ENCODE data around the gene NSF. TPM values are rescaled to one million over a fixed set of nuclear protein-coding genes. Genes with fewer than 3 reads are reported as not detected.
"Not testable (repeated sequence)": the region's sequence is repeated elsewhere in the genome, so short reads cannot be mapped to it uniquely, and the experiment has no call there.

NSF gene
- total RNA-seq, 1 donor from 2014 or later: 21.4 TPM

GRCh38 chr17:46628753-46629436 lies 38.4 kb downstream of the NSF start:
- not testable (repeated sequence) for H3K9me3 ChIP-seq (ENCODE audit: control insufficient read depth in 3 of 3, low read length in 3 of 3); H3K4me3 ChIP-seq (ENCODE audit: low read length in 3 of 3); H3K4me1 ChIP-seq (ENCODE audit: control insufficient read depth in 3 of 3, insufficient read depth in 3 of 3, low read length in 3 of 3); H3K9ac ChIP-seq (ENCODE audit: low read depth in 1 of 3, low read length in 3 of 3); H3K27ac ChIP-seq (ENCODE audit: low read depth, low read length); H3K36me3 ChIP-seq (ENCODE audit: control insufficient read depth in 3 of 3, insufficient read depth in 3 of 3, low read length in 3 of 3); H3K27me3 ChIP-seq (ENCODE audit: control insufficient read depth in 3 of 3, insufficient read depth in 3 of 3, low read length in 3 of 3)

GRCh38 chr17:46632146-46632545 lies 41.7 kb downstream of the NSF start:
- not testable (repeated sequence) for H3K9me3 ChIP-seq (ENCODE audit: control insufficient read depth in 3 of 3, low read length in 3 of 3); H3K9ac ChIP-seq (ENCODE audit: low read depth in 1 of 3, low read length in 3 of 3); H3K27ac ChIP-seq (ENCODE audit: low read depth, low read length); H3K27me3 ChIP-seq (ENCODE audit: control insufficient read depth in 3 of 3, insufficient read depth in 3 of 3, low read length in 3 of 3); H3K4me3 ChIP-seq (ENCODE audit: low read length in 3 of 3); H3K36me3 ChIP-seq (ENCODE audit: control insufficient read depth in 3 of 3, insufficient read depth in 3 of 3, low read length in 3 of 3); H3K4me1 ChIP-seq (ENCODE audit: control insufficient read depth in 3 of 3, insufficient read depth in 3 of 3, low read length in 3 of 3)

- H3K27me3 ChIP-seq (ENCODE audit: control insufficient read depth in 3 of 3, insufficient read depth in 3 of 3, low read length in 3 of 3); H3K9ac ChIP-seq (ENCODE audit: low read depth in 1 of 3, low read length in 3 of 3); H3K9me3 ChIP-seq (ENCODE audit: control insufficient read depth in 3 of 3, low read length in 3 of 3); H3K27ac ChIP-seq (ENCODE audit: low read depth, low read length); H3K4me3 ChIP-seq (ENCODE audit: low read length in 3 of 3); H3K36me3 ChIP-seq (ENCODE audit: control insufficient read depth in 3 of 3, insufficient read depth in 3 of 3, low read length in 3 of 3); H3K4me1 ChIP-seq (ENCODE audit: control insufficient read depth in 3 of 3, insufficient read depth in 3 of 3, low read length in 3 of 3): not testable (repeated sequence)
These were observed 44.4 kb downstream of the NSF start for GRCh38 chr17:46634844-46635243.

GRCh38 chr17:46641861-46642656 lies 51.6 kb downstream of the NSF start:
- H3K9ac ChIP-seq (ENCODE audit: low read depth in 1 of 3, low read length in 3 of 3); H3K27me3 ChIP-seq (ENCODE audit: control insufficient read depth in 3 of 3, insufficient read depth in 3 of 3, low read length in 3 of 3); H3K36me3 ChIP-seq (ENCODE audit: control insufficient read depth in 3 of 3, insufficient read depth in 3 of 3, low read length in 3 of 3); H3K4me1 ChIP-seq (ENCODE audit: control insufficient read depth in 3 of 3, insufficient read depth in 3 of 3, low read length in 3 of 3); H3K4me3 ChIP-seq (ENCODE audit: low read length in 3 of 3); H3K9me3 ChIP-seq (ENCODE audit: control insufficient read depth in 3 of 3, low read length in 3 of 3); H3K27ac ChIP-seq (ENCODE audit: low read depth, low read length): not testable (repeated sequence)

GRCh38 chr17:46647251-46647650 lies 56.8 kb downstream of the NSF start:
- not testable (repeated sequence) for H3K9ac ChIP-seq (ENCODE audit: low read depth in 1 of 3, low read length in 3 of 3); H3K27ac ChIP-seq (ENCODE audit: low read depth, low read length); H3K9me3 ChIP-seq (ENCODE audit: control insufficient read depth in 3 of 3, low read length in 3 of 3); H3K4me3 ChIP-seq (ENCODE audit: low read length in 3 of 3); H3K4me1 ChIP-seq (ENCODE audit: control insufficient read depth in 3 of 3, insufficient read depth in 3 of 3, low read length in 3 of 3); H3K27me3 ChIP-seq (ENCODE audit: control insufficient read depth in 3 of 3, insufficient read depth in 3 of 3, low read length in 3 of 3); H3K36me3 ChIP-seq (ENCODE audit: control insufficient read depth in 3 of 3, insufficient read depth in 3 of 3, low read length in 3 of 3)

GRCh38 chr17:46647688-46648278 lies 57.3 kb downstream of the NSF start:
- not testable (repeated sequence) for H3K36me3 ChIP-seq (ENCODE audit: control insufficient read depth in 3 of 3, insufficient read depth in 3 of 3, low read length in 3 of 3); H3K9me3 ChIP-seq (ENCODE audit: control insufficient read depth in 3 of 3, low read length in 3 of 3); H3K9ac ChIP-seq (ENCODE audit: low read depth in 1 of 3, low read length in 3 of 3); H3K27me3 ChIP-seq (ENCODE audit: control insufficient read depth in 3 of 3, insufficient read depth in 3 of 3, low read length in 3 of 3); H3K4me1 ChIP-seq (ENCODE audit: control insufficient read depth in 3 of 3, insufficient read depth in 3 of 3, low read length in 3 of 3); H3K4me3 ChIP-seq (ENCODE audit: low read length in 3 of 3); H3K27ac ChIP-seq (ENCODE audit: low read depth, low read length)

- H3K9ac ChIP-seq (ENCODE audit: low read depth in 1 of 3, low read length in 3 of 3); H3K27ac ChIP-seq (ENCODE audit: low read depth, low read length); H3K4me1 ChIP-seq (ENCODE audit: control insufficient read depth in 3 of 3, insufficient read depth in 3 of 3, low read length in 3 of 3); H3K9me3 ChIP-seq (ENCODE audit: control insufficient read depth in 3 of 3, low read length in 3 of 3); H3K4me3 ChIP-seq (ENCODE audit: low read length in 3 of 3); H3K27me3 ChIP-seq (ENCODE audit: control insufficient read depth in 3 of 3, insufficient read depth in 3 of 3, low read length in 3 of 3); H3K36me3 ChIP-seq (ENCODE audit: control insufficient read depth in 3 of 3, insufficient read depth in 3 of 3, low read length in 3 of 3): not testable (repeated sequence)
These were observed 58.8 kb downstream of the NSF start for GRCh38 chr17:46649246-46649645.

- not testable (repeated sequence) for H3K4me3 ChIP-seq (ENCODE audit: low read length in 3 of 3); H3K9ac ChIP-seq (ENCODE audit: low read depth in 1 of 3, low read length in 3 of 3); H3K36me3 ChIP-seq (ENCODE audit: control insufficient read depth in 3 of 3, insufficient read depth in 3 of 3, low read length in 3 of 3); H3K27me3 ChIP-seq (ENCODE audit: control insufficient read depth in 3 of 3, insufficient read depth in 3 of 3, low read length in 3 of 3); H3K9me3 ChIP-seq (ENCODE audit: control insufficient read depth in 3 of 3, low read length in 3 of 3); H3K4me1 ChIP-seq (ENCODE audit: control insufficient read depth in 3 of 3, insufficient read depth in 3 of 3, low read length in 3 of 3); H3K27ac ChIP-seq (ENCODE audit: low read depth, low read length)
These were observed 61.7 kb downstream of the NSF start for GRCh38 chr17:46652024-46652643.

- not testable (repeated sequence) for H3K9me3 ChIP-seq (ENCODE audit: control insufficient read depth in 3 of 3, low read length in 3 of 3); H3K27me3 ChIP-seq (ENCODE audit: control insufficient read depth in 3 of 3, insufficient read depth in 3 of 3, low read length in 3 of 3); H3K27ac ChIP-seq (ENCODE audit: low read depth, low read length); H3K4me1 ChIP-seq (ENCODE audit: control insufficient read depth in 3 of 3, insufficient read depth in 3 of 3, low read length in 3 of 3); H3K4me3 ChIP-seq (ENCODE audit: low read length in 3 of 3); H3K9ac ChIP-seq (ENCODE audit: low read depth in 1 of 3, low read length in 3 of 3); H3K36me3 ChIP-seq (ENCODE audit: control insufficient read depth in 3 of 3, insufficient read depth in 3 of 3, low read length in 3 of 3)
These were observed 67.8 kb downstream of the NSF start for GRCh38 chr17:46658235-46658634.

- not testable (repeated sequence) for H3K9me3 ChIP-seq (ENCODE audit: control insufficient read depth in 3 of 3, low read length in 3 of 3)
These were observed 69.2 kb downstream of the NSF start for GRCh38 chr17:46659702-46660101.

More at GRCh38 chr17:46659702-46660101, 69.2 kb downstream of the NSF start:
- not testable (repeated sequence) for H3K4me1 ChIP-seq (ENCODE audit: control insufficient read depth in 3 of 3, insufficient read depth in 3 of 3, low read length in 3 of 3); H3K9ac ChIP-seq (ENCODE audit: low read depth in 1 of 3, low read length in 3 of 3); H3K27me3 ChIP-seq (ENCODE audit: control insufficient read depth in 3 of 3, insufficient read depth in 3 of 3, low read length in 3 of 3); H3K36me3 ChIP-seq (ENCODE audit: control insufficient read depth in 3 of 3, insufficient read depth in 3 of 3, low read length in 3 of 3); H3K4me3 ChIP-seq (ENCODE audit: low read length in 3 of 3); H3K27ac ChIP-seq (ENCODE audit: low read depth, low read length)

Data from skeletal muscle tissue (tissue), 4 donors.